Endometrial microvascular endothelial cells (primary cell): ENCODE data around the gene MTUS2. TPM values are rescaled to one million over a fixed set of nuclear protein-coding genes. Genes with fewer than 3 reads are reported as not detected.

Experiments
- in situ Hi-C: cut with HindIII; loops from 2 replicates; pipeline ENCODE4 v1.10.0; 2017; ENCODE audit warnings: low sequenced_read_pairs, low pct_unique_long_range_greater_than_20kb; ENCODE audit errors: inconsistent ontology term
- total RNA-seq: library from RNA; depleted of rRNA; stranded (reverse); fragments of >200 nt; gene quantifications from one replicate; pipeline ENCODE4 v1.2.3, GENCODE V29; 2015; ENCODE audit errors: inconsistent ontology term

The MTUS2 gene
- total RNA-seq, 1 donor from 2014 or later = not detected

- in situ Hi-C loops = no loop called here
These were observed 619.7 kb downstream of the MTUS2 start for GRCh38 chr13:29439601-29440388.

GRCh38 chr13:29441306-29441705, 621.2 kb downstream of the MTUS2 start:
- in situ Hi-C loops = no loop called here

- in situ Hi-C loops = no loop called here
These were observed 625.9 kb downstream of the MTUS2 start for GRCh38 chr13:29446016-29446415.

- in situ Hi-C loops = no loop called here
These were observed 628.0 kb downstream of the MTUS2 start for GRCh38 chr13:29448174-29448573.

GRCh38 chr13:29449726-29450125, 629.6 kb downstream of the MTUS2 start:
- in situ Hi-C loops = no loop called here

- in situ Hi-C loops = no loop called here
These were observed 631.8 kb downstream of the MTUS2 start for GRCh38 chr13:29451976-29452375.

- in situ Hi-C loops = no loop called here
These were observed 632.9 kb downstream of the MTUS2 start for GRCh38 chr13:29452773-29453616.

GRCh38 chr13:29453617-29454011, 633.5 kb downstream of the MTUS2 start:
- in situ Hi-C loops = no loop called here

- in situ Hi-C loops = no loop called here
These were observed 634.9 kb downstream of the MTUS2 start for GRCh38 chr13:29454931-29455481.

GRCh38 chr13:29456419-29456818, 636.3 kb downstream of the MTUS2 start:
- in situ Hi-C loops = no loop called here

- in situ Hi-C loops = no loop called here
These were observed 637.2 kb downstream of the MTUS2 start for GRCh38 chr13:29457299-29457698.

GRCh38 chr13:29458419-29458818, 638.3 kb downstream of the MTUS2 start:
- in situ Hi-C loops = no loop called here

- in situ Hi-C loops = no loop called here
These were observed 639.7 kb downstream of the MTUS2 start for GRCh38 chr13:29459813-29460355.

GRCh38 chr13:29464105-29464679, 644.1 kb downstream of the MTUS2 start:
- in situ Hi-C loops = no loop called here

GRCh38 chr13:29465741-29466293, 645.7 kb downstream of the MTUS2 start:
- in situ Hi-C loops = no loop called here

GRCh38 chr13:29471551-29471950, 651.4 kb downstream of the MTUS2 start:
- in situ Hi-C loops = no loop called here

GRCh38 chr13:29472332-29472961, 652.3 kb downstream of the MTUS2 start:
- in situ Hi-C loops = no loop called here

GRCh38 chr13:29473166-29473565, 653.0 kb downstream of the MTUS2 start:
- in situ Hi-C loops = no loop called here
